Testis (tissue), 2 donors: Measurements from ENCODE around the gene ALDH8A1.

ENCODE experiments used
- POLR2A ChIP-seq: fragments of 450-650 bp; IDR thresholded peaks from one replicate; pipeline ENCODE4 v1.6.1; 2017; ENCODE audit warnings: antibody characterized with exemption, mild to moderate bottlenecking, moderate library complexity
- TF ChIP-seq, protein P1 (sequence below), 3 experiments: fragments of 450-650 bp in 2 of 3; fragments of 200-600 bp in 1 of 3; sonication (generic) in 1 of 3; IDR thresholded peaks; one replicate each; pipeline ENCODE4 v1.5.1; 2016 to 2019; ENCODE audit warnings: antibody characterized with exemption in 3 of 3, mild to moderate bottlenecking in 2 of 3, moderate library complexity in 1 of 3

GRCh38 chr6:134983823-134984222 lies 33.9 kb upstream of the ALDH8A1 start:
- TF ChIP-seq, protein P1, sequence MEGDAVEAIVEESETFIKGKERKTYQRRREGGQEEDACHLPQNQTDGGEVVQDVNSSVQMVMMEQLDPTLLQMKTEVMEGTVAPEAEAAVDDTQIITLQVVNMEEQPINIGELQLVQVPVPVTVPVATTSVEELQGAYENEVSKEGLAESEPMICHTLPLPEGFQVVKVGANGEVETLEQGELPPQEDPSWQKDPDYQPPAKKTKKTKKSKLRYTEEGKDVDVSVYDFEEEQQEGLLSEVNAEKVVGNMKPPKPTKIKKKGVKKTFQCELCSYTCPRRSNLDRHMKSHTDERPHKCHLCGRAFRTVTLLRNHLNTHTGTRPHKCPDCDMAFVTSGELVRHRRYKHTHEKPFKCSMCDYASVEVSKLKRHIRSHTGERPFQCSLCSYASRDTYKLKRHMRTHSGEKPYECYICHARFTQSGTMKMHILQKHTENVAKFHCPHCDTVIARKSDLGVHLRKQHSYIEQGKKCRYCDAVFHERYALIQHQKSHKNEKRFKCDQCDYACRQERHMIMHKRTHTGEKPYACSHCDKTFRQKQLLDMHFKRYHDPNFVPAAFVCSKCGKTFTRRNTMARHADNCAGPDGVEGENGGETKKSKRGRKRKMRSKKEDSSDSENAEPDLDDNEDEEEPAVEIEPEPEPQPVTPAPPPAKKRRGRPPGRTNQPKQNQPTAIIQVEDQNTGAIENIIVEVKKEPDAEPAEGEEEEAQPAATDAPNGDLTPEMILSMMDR (IDR thresholded peaks at IDR 0.05) = no peak
- TF ChIP-seq POLR2A = no peak
